Measurements from ENCODE around the gene DPH6.
A peak's percentile ranks its signal among the peaks of the same experiment; 100 is the strongest.

DNA sequence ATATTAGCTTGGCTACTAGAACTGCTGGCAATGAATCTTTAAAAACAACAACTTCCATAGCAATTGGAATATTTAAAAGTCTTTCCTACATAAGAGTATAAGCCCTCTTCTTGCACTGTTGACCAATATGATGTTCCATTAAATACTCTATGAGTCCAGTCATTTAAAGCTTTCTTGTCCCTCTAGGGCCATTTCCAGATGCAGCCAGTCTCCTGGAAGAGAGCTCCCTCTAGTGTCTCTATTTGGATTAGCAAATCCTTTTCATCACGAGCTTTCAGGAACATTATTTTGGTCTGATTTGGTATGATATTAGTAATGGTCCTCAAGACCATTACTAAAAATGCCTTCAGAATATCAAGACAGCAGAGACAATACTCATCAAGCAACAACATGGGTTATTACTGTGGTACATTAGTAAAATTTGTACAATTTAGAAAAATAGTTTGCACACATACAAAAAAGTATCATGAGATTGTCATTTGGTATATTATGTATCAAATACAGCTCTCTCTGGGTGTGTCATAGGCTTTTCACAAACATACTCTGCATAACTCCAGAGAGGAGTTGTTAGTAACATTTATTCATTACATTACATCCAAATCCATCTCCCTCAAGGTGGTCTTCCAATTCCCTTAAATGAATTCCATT, 101.3 kb downstream of the DPH6 start:
- TF ChIP-seq, protein P1, sequence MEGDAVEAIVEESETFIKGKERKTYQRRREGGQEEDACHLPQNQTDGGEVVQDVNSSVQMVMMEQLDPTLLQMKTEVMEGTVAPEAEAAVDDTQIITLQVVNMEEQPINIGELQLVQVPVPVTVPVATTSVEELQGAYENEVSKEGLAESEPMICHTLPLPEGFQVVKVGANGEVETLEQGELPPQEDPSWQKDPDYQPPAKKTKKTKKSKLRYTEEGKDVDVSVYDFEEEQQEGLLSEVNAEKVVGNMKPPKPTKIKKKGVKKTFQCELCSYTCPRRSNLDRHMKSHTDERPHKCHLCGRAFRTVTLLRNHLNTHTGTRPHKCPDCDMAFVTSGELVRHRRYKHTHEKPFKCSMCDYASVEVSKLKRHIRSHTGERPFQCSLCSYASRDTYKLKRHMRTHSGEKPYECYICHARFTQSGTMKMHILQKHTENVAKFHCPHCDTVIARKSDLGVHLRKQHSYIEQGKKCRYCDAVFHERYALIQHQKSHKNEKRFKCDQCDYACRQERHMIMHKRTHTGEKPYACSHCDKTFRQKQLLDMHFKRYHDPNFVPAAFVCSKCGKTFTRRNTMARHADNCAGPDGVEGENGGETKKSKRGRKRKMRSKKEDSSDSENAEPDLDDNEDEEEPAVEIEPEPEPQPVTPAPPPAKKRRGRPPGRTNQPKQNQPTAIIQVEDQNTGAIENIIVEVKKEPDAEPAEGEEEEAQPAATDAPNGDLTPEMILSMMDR (IDR thresholded peaks at IDR 0.05; ENCODE audit: insufficient read depth, low read length, poor library complexity, severe bottlenecking) = peak; percentile 79
- TF ChIP-seq EZH2phosphoT487 (conservative IDR thresholded peaks at IDR 0.05; ENCODE audit: low read length) = no peak
